ENCODE data around the gene L1TD1. TPM values are rescaled to one million over a fixed set of nuclear protein-coding genes. Genes with fewer than 3 reads are reported as not detected.

L1TD1 gene
- total RNA-seq, 1 experiment from 2014 or later = 0.20 TPM

GRCh38 chr1:62196086-62196690 lies 1.5 kb downstream of the L1TD1 start:
- H3K9me2 ChIP-seq (ENCODE audit: insufficient read depth) = no peaks in the 10 kb centered on the region
- H3K36me3 ChIP-seq (ENCODE audit: control insufficient read depth in 1 of 2, insufficient read depth in 2 of 2, low read length in 2 of 2) = no peaks in the 10 kb centered on the region
- DNase-seq (ENCODE audit: low read depth, low spot score) = no peak
- no peaks in the 10 kb centered on the region for H3K9me3 ChIP-seq (ENCODE audit: control insufficient read depth in 1 of 2, insufficient read depth in 1 of 2, low read depth in 1 of 2, low read length in 2 of 2)
- no peaks in the 10 kb centered on the region for H4K20me1 ChIP-seq (ENCODE audit: insufficient read depth)
- intact Hi-C loops (cut with micrococcal nuclease) = no loop called here
- H3K79me2 ChIP-seq (ENCODE audit: insufficient read depth, low read length) = no peaks in the 10 kb centered on the region
- no peak overlapping the region for H3K4me2 ChIP-seq (ENCODE audit: low read length)
- no peak overlapping the region for H3K27ac ChIP-seq (ENCODE audit: low read depth, low read length)
- no TSS peak for BruUV-seq (replicated peaks)
- H3K4me3 ChIP-seq (replicated peaks in 1 of 2; ENCODE audit: low read depth in 1 of 2, low read length in 2 of 2) = no peak overlapping the region
- no peak for ATAC-seq
- TF ChIP-seq ELF1 (IDR thresholded peaks at IDR 0.05; ENCODE audit: borderline replicate concordance, low read depth) (no peak), EZH2phosphoT487 (IDR thresholded peaks at IDR 0.05; ENCODE audit: borderline replicate concordance) (no peak), EZH2 (IDR thresholded peaks at IDR 0.05) (no peak), ZNF274 (IDR thresholded peaks at IDR 0.05; ENCODE audit: low read depth, low read length) (no peak), TCF7L2 (IDR thresholded peaks at IDR 0.05; ENCODE audit: borderline replicate concordance, extremely low read depth, insufficient read depth, insufficient read length) (no peak), REST (IDR thresholded peaks at IDR 0.05; ENCODE audit: low read depth) (no peak), EGR1 (IDR thresholded peaks at IDR 0.05; ENCODE audit: low read depth) (no peak), SP1 (IDR thresholded peaks at IDR 0.05; ENCODE audit: low read depth) (no peak), CTCF (IDR thresholded peaks at IDR 0.05 in 2 of 3, conservative IDR thresholded peaks at IDR 0.05 in 1 of 3; ENCODE audit: borderline replicate concordance in 1 of 3, insufficient read depth in 1 of 3, low read depth in 2 of 3, low read length in 2 of 3) (no peak), YY1 (IDR thresholded peaks at IDR 0.05; ENCODE audit: extremely low read depth, insufficient replicate concordance, low read depth, low read length) (no peak), POLR2AphosphoS5 (IDR thresholded peaks at IDR 0.05; ENCODE audit: low read depth, low read length) (no peak), JUND (IDR thresholded peaks at IDR 0.05) (no peak)
- no peaks in the 10 kb centered on the region for H3K4me1 ChIP-seq (ENCODE audit: control insufficient read depth in 1 of 2, insufficient read depth in 2 of 2, low read length in 2 of 2)
- H3K9ac ChIP-seq (ENCODE audit: low read length) = no peak overlapping the region
- CTCF ChIA-PET = interaction anchor here (0.6 kb wide), 1 partner anchor 550 kb away, joined by 3 read pairs; no protein-coding TSS in a partner anchor
- RAD21 ChIA-PET (ENCODE audit: low non-redundant PET in 1 of 2, low total read pairs in 2 of 2, uncharacterized antibody in 2 of 2, unreplicated experiment in 2 of 2) = no interaction called here
- POLR2A ChIA-PET = no interaction called here
- no peak overlapping the region for H2AFZ ChIP-seq (ENCODE audit: low read depth, low read length, poor library complexity, severe bottlenecking)
- H3K27me3 ChIP-seq (ENCODE audit: insufficient read depth, low read length) = no peaks in the 10 kb centered on the region
